Measurements from ENCODE around the gene LCN6.

- TF ChIP-seq POLR2A (IDR thresholded peaks at IDR 0.05; ENCODE audit: low read depth, low read length) (no peak), CTCF (conservative IDR thresholded peaks at IDR 0.05; ENCODE audit: low read depth, low read length) (no peak), MAZ (IDR thresholded peaks at IDR 0.05; ENCODE audit: borderline replicate concordance, low read depth, low read length) (no peak), USF2 (IDR thresholded peaks at IDR 0.05; ENCODE audit: low read depth, low read length) (no peak), ELK1 (IDR thresholded peaks at IDR 0.05; ENCODE audit: borderline replicate concordance, low read depth, low read length) (no peak), BHLHE40 (IDR thresholded peaks at IDR 0.05; ENCODE audit: low read depth, low read length) (no peak), CEBPB (IDR thresholded peaks at IDR 0.05; ENCODE audit: low read depth, low read length) (no peak), FOS (IDR thresholded peaks at IDR 0.05; ENCODE audit: low read depth, low read length) (no peak), SMC3 (IDR thresholded peaks at IDR 0.05; ENCODE audit: low read depth, low read length) (no peak), MAFK (IDR thresholded peaks at IDR 0.05; ENCODE audit: low read depth, low read length) (no peak)
These were observed 38.1 kb upstream of the LCN6 start for GRCh38 chr9:136786451-136786850.

Data from IMR-90 (cell line).